GM10266 (cell line): ENCODE measurements around the gene C2.

Source experiments
- DNase-seq: peaks from one replicate; pipeline ENCODE4 v3.0.0; 2012; ENCODE audit errors: extremely low spot score
- TF ChIP-seq, protein P1 (sequence below): IDR thresholded peaks from 2 replicates; pipeline ENCODE4 v1.5.1; 2012; ENCODE audit warnings: mild to moderate bottlenecking, low read depth; ENCODE audit not compliant: control insufficient read depth, insufficient read depth; ENCODE audit errors: missing control alignments

Gene C2

DNA sequence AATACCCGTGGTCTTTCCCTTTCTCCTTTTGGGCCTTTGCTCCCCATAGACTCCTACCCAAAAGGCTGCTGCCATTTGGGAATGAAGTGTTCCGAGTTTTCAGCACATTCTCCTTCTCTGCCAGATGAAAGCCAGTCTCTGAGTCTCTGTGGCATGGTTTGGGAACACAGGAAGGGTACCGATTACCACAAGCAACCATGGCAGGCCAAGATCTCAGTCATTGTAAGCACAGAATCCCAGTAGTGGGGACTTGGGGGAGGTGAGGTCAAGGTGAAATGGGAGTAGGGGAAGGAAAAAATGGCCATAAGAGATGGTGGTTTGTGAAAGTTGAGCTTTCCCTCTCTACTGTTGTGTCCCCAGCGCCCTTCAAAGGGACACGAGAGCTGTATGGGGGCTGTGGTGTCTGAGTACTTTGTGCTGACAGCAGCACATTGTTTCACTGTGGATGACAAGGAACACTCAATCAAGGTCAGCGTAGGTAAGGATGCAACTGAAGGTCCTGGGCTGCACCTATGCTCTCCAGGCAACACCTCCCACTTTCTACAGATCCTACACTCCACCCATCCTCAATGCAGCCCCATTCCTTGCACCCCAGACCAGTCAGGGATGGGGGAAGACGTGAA is 22.5 kb downstream of the C2 start:
- TF ChIP-seq, protein P1, sequence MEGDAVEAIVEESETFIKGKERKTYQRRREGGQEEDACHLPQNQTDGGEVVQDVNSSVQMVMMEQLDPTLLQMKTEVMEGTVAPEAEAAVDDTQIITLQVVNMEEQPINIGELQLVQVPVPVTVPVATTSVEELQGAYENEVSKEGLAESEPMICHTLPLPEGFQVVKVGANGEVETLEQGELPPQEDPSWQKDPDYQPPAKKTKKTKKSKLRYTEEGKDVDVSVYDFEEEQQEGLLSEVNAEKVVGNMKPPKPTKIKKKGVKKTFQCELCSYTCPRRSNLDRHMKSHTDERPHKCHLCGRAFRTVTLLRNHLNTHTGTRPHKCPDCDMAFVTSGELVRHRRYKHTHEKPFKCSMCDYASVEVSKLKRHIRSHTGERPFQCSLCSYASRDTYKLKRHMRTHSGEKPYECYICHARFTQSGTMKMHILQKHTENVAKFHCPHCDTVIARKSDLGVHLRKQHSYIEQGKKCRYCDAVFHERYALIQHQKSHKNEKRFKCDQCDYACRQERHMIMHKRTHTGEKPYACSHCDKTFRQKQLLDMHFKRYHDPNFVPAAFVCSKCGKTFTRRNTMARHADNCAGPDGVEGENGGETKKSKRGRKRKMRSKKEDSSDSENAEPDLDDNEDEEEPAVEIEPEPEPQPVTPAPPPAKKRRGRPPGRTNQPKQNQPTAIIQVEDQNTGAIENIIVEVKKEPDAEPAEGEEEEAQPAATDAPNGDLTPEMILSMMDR = no peak
- no peak for DNase-seq

DNA sequence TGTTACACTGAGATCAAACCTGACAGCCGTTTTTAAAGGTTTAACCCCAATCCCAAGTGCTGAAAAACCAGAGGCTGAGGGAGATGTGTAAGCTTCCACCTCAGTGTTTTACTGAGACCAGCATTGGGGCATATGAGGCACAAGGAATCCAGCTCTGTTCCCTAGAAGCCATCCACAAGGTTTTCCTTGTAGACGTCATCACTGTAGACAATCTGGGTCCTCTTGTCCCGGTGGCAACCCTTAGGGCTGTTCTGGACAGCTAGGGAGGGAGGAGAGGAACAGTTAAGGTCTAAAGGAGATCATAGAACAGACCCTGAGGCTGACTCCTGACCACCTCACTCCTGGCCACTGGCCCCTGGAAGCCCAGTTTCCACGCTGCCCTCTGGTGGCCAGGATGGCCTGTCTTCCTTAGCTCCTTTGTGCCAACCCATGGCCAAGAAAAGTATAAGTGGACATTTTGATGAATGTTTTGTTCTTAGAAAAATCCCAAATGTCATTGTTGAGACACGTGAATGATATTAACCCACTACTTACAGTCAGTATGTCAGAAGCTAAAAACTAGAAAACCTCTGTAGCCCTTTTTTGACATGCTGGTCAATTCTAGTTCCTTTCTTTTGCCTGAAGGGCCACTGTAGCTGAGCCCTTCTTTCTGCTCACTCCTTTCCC is 24.8 kb downstream of the C2 start:
- TF ChIP-seq, protein P1 = peak; percentile 70
- DNase-seq = peak; percentile 38

DNA sequence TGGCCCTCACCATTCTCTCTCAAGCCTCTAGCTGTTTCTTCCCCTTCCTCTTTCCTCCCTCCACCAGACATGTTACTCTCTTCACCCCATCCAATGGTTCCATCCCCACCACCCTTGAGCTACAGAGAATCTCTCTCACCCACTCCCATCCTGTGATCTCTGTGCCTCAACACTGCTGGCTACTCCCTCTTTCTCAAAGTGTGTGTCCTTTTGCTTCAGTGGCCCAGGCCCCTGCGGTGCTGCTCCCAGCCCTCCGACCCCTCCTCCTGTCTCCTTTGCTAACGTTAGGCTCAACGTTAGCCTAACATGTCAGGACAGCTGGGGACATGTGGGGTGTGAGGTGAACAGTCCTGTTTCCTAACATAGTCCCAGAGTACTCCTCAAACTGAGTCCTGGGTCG is 25.4 kb downstream of the C2 start:
- TF ChIP-seq, protein P1 = no peak
- no peak for DNase-seq

DNA sequence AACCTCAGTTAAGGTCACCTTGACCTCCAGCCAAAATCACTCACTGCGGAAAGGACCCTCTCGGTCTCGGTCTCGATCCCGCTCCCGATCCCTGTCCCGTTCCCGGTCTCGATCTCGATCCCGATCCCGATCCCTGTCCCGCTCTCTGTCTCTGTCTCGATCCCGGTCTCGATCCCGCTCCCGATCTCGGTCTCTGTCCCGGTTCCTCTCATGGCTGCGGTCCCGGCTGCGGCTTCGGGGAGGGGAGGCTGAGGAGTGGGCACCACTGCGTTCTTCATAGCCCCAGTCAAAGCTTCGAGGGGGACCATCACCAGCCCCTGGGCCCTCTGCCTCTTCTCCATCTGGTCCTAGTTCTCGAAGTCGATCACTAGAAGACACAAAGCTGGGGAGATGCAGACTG is 27.0 kb downstream of the C2 start:
- TF ChIP-seq, protein P1 = no peak
- DNase-seq = no peak

DNA sequence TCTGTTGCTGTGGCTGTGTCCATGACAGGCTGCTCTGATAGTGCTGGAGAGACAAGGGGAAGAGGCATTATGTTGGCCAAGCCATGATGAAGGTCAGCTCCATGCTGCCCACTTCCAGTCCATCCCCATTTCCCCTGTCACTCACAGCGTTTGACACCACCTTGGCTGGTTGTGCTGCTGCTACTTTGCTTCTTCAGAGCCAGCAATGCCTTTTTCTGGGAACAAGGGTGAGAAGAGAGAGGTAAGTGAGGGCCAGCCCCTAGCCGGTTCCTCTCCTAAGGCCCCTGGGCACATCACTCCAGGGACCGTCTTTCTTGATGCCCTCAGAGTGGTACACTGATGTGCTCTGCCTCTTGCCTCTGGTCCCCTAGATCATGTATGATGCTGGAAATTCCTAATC is 29.3 kb downstream of the C2 start:
- TF ChIP-seq, protein P1 = no peak
- DNase-seq = no peak

DNA sequence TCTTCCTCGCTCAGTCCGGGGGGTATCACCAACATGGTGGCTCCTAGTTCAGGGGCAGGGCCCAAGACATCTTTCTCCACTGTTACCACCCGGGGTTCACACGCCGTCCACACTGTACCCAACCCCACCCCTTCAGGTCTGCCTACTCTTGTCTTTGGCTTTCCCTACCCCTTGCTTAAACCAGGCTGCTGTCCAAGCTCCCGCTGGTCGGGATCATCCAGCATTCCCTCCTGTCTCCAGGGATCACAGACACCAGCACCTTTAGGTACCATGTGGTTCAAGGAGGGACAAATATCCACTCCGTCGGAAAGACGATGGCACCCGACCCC is 30.9 kb downstream of the C2 start:
- DNase-seq = no peak
- TF ChIP-seq, protein P1 = no peak
